Ectodermal cell (in vitro differentiated cells): ENCODE data around the gene C14orf93.
A peak's percentile ranks its signal among the peaks of the same experiment; 100 is the strongest.

Experiments used
- H3K27ac ChIP-seq: 2 replicates; pipeline ENCODE4 v1.7.0; 2013; ENCODE audit warnings: mild to moderate bottlenecking, low read depth, low read length; ENCODE audit not compliant: insufficient read depth, poor library complexity, severe bottlenecking
- H3K27me3 ChIP-seq: 2 replicates; pipeline ENCODE4 v1.7.0; 2013; ENCODE audit warnings: mild to moderate bottlenecking, low read length; ENCODE audit not compliant: insufficient read depth, control insufficient read depth, poor library complexity, severe bottlenecking
- H3K36me3 ChIP-seq: one replicate; pipeline ENCODE4 v1.7.0; 2013; ENCODE audit warnings: low read length; ENCODE audit not compliant: control insufficient read depth, insufficient read depth
- H3K4me1 ChIP-seq: one replicate; pipeline ENCODE4 v1.7.0; 2013; ENCODE audit warnings: low read length; ENCODE audit not compliant: control insufficient read depth, insufficient read depth
- H3K4me3 ChIP-seq: 2 replicates; pipeline ENCODE4 v1.7.0; 2013; ENCODE audit warnings: low read depth, low read length, control low read depth; ENCODE audit not compliant: insufficient read depth
- H3K9me3 ChIP-seq: 2 replicates; pipeline ENCODE4 v1.7.0; 2013; ENCODE audit warnings: mild to moderate bottlenecking, low read length, moderate library complexity; ENCODE audit not compliant: control insufficient read depth
- WGBS, 2 experiments: methylation state at CpG; one replicate each; pipeline ENCODE4 v1.1.7; 2013; ENCODE audit warnings: missing lambda C conversion rate in 2 of 2; 5-methylcytosine and 5-hydroxymethylcytosine counted together

Gene C14orf93

GRCh38 chr14:22980672-22981089 is 29.3 kb downstream of the C14orf93 start:
- 0% methylated on average over 41 of the region's 41 CpGs for WGBS, 2 experiments
- Histone ChIP-seq H3K27me3 (no peaks in the 10 kb centered on the region), H3K9me3 (no peaks in the 10 kb centered on the region), H3K36me3 (peaks cover 18% of the 10 kb centered on the region), H3K4me1 (peaks cover 31% of the 10 kb centered on the region), H3K27ac (peak overlapping the region; percentile 53), H3K4me3 (peak overlapping the region; percentile 98)

DNA sequence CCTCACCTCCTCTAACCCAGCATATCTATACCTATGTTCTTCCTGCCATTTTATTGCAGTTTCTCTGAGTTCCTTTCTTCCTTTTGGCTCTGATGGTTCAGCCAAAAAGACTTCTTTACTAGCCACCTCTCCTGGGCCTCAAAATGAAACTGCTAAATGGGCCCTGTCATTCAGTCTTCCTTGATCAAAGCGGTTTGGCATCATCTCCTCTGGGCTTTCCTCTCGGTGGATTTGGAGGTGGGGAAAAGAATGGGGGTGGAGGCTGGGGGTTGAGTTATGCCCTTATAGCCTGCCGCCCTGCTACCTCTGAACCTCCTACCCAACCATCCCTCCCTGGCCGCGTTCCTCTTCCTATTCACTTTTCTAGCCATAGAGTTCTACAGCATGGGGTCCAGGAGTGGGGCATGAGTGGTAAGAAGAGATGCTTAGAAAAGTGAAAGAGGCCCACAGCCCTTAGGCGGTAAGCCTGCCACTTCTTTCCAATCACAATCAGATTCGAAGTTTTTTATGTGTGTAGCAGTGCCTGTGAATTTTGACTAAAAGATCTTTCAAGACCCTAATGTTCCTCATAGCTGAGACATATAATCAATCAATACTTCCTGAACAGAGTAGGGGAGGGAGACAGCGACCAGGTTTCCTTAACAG is 30.1 kb downstream of the C14orf93 start:
- H3K36me3 ChIP-seq: peaks cover 22% of the 10 kb centered on the region
- no peaks in the 10 kb centered on the region for H3K27me3 ChIP-seq
- H3K27ac ChIP-seq: peak overlapping the region; percentile 76
- H3K4me1 ChIP-seq: peaks cover 38% of the 10 kb centered on the region
- no peaks in the 10 kb centered on the region for H3K9me3 ChIP-seq
- peak overlapping the region; percentile 98 for H3K4me3 ChIP-seq
- WGBS, 2 experiments: 27 to 50% methylated on average over 4 to 8 of the region's 8 CpGs

DNA sequence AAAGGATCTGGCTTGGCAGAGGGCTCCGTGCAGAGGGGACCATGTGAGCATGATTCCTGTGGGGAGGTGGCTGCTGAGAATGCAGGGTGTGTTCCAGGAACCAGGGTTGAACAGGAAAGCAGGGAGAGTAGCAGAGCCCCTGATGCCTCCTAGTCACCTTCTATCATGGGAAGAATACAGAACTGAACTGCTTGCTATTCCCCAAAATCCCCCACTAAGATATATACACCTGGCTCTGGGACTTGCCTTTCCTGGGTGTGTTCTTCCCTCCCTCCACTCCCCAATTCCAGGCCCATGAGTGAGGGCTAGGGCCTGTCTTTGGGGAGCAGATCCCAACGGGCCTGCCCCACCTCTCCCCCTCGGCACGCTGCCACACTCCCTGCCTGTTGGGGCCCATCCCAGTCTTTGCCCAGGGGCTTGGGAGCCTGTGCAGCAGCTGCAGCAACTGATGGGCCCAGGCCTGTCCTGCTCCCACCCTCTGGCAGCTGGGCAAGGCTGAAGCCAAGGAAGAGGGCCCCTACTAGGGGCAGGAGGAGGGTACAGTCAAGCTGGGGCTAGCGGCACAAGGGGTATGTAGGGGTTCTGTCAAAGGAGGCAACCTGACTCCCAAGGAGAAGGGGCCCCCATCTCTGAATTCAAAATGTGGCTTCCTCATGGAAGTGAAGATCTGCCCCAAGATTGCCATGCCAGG is 30.8 kb downstream of the C14orf93 start:
- H3K4me1 ChIP-seq: peaks cover 43% of the 10 kb centered on the region
- H3K27ac ChIP-seq: no peak overlapping the region
- WGBS, 2 experiments: 65 to 67% methylated on average over 5 of the region's 5 CpGs
- no peaks in the 10 kb centered on the region for H3K27me3 ChIP-seq
- H3K4me3 ChIP-seq: peak overlapping the region; percentile 98
- H3K9me3 ChIP-seq: no peaks in the 10 kb centered on the region
- peaks cover 30% of the 10 kb centered on the region for H3K36me3 ChIP-seq

- H3K9me3 ChIP-seq: no peaks in the 10 kb centered on the region
- H3K27me3 ChIP-seq: no peaks in the 10 kb centered on the region
- H3K4me1 ChIP-seq: peaks cover 43% of the 10 kb centered on the region
- peaks cover 36% of the 10 kb centered on the region for H3K36me3 ChIP-seq
- H3K27ac ChIP-seq: peak overlapping the region; percentile 94
- peak overlapping the region; percentile 98 for H3K4me3 ChIP-seq
- WGBS, 2 experiments: 72 to 85% methylated on average over 2 to 3 of the region's 3 CpGs
Measured at GRCh38 chr14:22978487-22978837, 31.5 kb downstream of the C14orf93 start.

GRCh38 chr14:22977684-22978486 is 32.1 kb downstream of the C14orf93 start:
- Histone ChIP-seq H3K4me1 (peaks cover 43% of the 10 kb centered on the region), H3K27me3 (no peaks in the 10 kb centered on the region), H3K36me3 (peaks cover 42% of the 10 kb centered on the region), H3K9me3 (no peaks in the 10 kb centered on the region), H3K27ac (peak overlapping the region; percentile 94), H3K4me3 (peak overlapping the region; percentile 98)
- WGBS, 2 experiments: 5 to 8% methylated on average over 7 to 8 of the region's 8 CpGs

- Histone ChIP-seq H3K36me3 (peaks cover 47% of the 10 kb centered on the region), H3K4me3 (peak overlapping the region; percentile 26), H3K4me1 (peaks cover 43% of the 10 kb centered on the region), H3K9me3 (no peaks in the 10 kb centered on the region), H3K27ac (peak overlapping the region; percentile 94), H3K27me3 (no peaks in the 10 kb centered on the region)
Measured at GRCh38 chr14:22977434-22977683, 32.6 kb downstream of the C14orf93 start.

GRCh38 chr14:22976620-22977433 is 33.1 kb downstream of the C14orf93 start:
- peaks cover 43% of the 10 kb centered on the region for H3K4me1 ChIP-seq
- no peaks in the 10 kb centered on the region for H3K27me3 ChIP-seq
- H3K4me3 ChIP-seq: peak overlapping the region; percentile 26
- 79 to 80% methylated on average over 6 of the region's 6 CpGs for WGBS, 2 experiments
- peaks cover 52% of the 10 kb centered on the region for H3K36me3 ChIP-seq
- peak overlapping the region; percentile 94 for H3K27ac ChIP-seq
- no peaks in the 10 kb centered on the region for H3K9me3 ChIP-seq

DNA sequence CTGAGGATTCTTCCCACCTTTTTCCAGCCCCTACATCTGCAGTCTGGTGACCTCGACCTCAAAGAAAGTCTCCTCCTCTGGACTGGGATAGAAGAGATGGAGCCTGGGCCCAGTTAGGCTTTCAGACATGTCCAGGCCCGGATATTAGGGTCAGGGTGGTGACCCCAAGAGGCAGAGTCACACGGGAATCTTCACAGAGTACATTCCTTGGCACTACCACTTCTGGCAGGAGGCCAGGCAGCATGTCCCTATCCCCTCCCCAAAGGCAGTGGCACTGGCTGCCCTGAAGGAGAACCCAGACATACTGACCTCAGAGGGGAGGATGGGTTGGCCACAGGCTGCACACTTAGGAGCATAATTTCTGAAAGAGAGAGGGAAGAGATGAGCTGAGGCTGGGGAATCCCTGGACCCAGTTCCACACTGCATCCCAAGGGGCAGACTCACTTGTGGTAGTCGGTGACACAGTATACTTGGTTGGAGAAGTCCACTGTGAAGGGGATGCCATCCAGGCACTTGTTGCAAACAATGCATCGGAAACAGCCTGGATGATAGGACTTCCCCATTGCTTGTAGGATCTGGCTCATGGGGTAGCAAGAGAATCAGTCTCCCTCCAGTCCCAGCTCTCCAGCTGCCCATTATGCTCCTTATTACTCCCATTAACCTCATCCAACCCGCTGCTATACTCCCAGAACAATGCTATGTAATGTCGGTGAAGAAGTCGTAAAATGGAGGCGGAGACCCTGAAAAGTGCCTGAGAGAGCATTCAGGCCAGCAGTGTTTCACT is 35.2 kb downstream of the C14orf93 start:
- H3K27me3 ChIP-seq: no peaks in the 10 kb centered on the region
- H3K27ac ChIP-seq: no peak overlapping the region
- H3K4me1 ChIP-seq: peaks cover 43% of the 10 kb centered on the region
- WGBS, 2 experiments: 91 to 94% methylated on average over 9 of the region's 9 CpGs
- H3K9me3 ChIP-seq: no peaks in the 10 kb centered on the region
- no peak overlapping the region for H3K4me3 ChIP-seq
- peaks cover 51% of the 10 kb centered on the region for H3K36me3 ChIP-seq

GRCh38 chr14:22973217-22974032 is 36.5 kb downstream of the C14orf93 start:
- H3K27me3 ChIP-seq: no peaks in the 10 kb centered on the region
- H3K4me1 ChIP-seq: peaks cover 35% of the 10 kb centered on the region
- peaks cover 52% of the 10 kb centered on the region for H3K36me3 ChIP-seq
- H3K27ac ChIP-seq: no peak overlapping the region
- H3K9me3 ChIP-seq: no peaks in the 10 kb centered on the region
- H3K4me3 ChIP-seq: no peak overlapping the region
- WGBS, 2 experiments: 93 to 94% methylated on average over 6 of the region's 6 CpGs
